Activated T-helper 17 cell treated with anti-CD3 and anti-CD28 coated beads, Interleukin-2, amount 50 U/mL, for 72 hours (primary cell): Measurements from ENCODE around the gene PNPLA7. TPM values are rescaled to one million over a fixed set of nuclear protein-coding genes. Genes with fewer than 3 reads are reported as not detected.
"Not testable (repeated sequence)": the region's sequence is repeated elsewhere in the genome, so short reads cannot be mapped to it uniquely, and the experiment has no call there.

Experiments used
- ATAC-seq: fragments of 150-1000 bp; cut with Tn5 transposase; replicated peaks from 2 replicates; pipeline ENCODE4 v1.10.0; 2021; ENCODE audit warnings: mild to moderate bottlenecking, moderate library complexity
- H3K27ac Mint-ChIP-seq: one replicate; pipeline ENCODE4 v1.8.0; 2022; ENCODE audit warnings: mixed read lengths
- H3K27me3 Mint-ChIP-seq: one replicate; pipeline ENCODE4 v1.8.0; 2022; ENCODE audit warnings: mixed read lengths
- H3K36me3 Mint-ChIP-seq: one replicate; pipeline ENCODE4 v1.8.0; 2022; ENCODE audit warnings: low read depth, mild to moderate bottlenecking, mixed read lengths
- H3K4me1 Mint-ChIP-seq: one replicate; pipeline ENCODE4 v1.8.0; 2022; ENCODE audit warnings: mixed read lengths
- H3K4me3 Mint-ChIP-seq: one replicate; pipeline ENCODE4 v1.8.0; 2022; ENCODE audit warnings: mild to moderate bottlenecking, mixed read lengths
- H3K9me3 Mint-ChIP-seq: one replicate; pipeline ENCODE4 v1.8.0; 2022; ENCODE audit warnings: mixed read lengths
- total RNA-seq, 2 donors: library from RNA; stranded (reverse); gene quantifications; one replicate each; pipeline ENCODE4 v1.2.3, GENCODE V29; 2022

Gene PNPLA7
- total RNA-seq, 2 donors from 2014 or later = 2.9 to 5.1 TPM

GRCh38 chr9:137558127-137558526 is 7.9 kb upstream of the PNPLA7 start:
- Mint-ChIP-seq H3K36me3 (peaks cover 86% of the 10 kb centered on the region), H3K9me3 (no peaks in the 10 kb centered on the region), H3K27ac (no peak overlapping the region), H3K27me3 (no peaks in the 10 kb centered on the region), H3K4me3 (no peak overlapping the region), H3K4me1 (peaks cover 8% of the 10 kb centered on the region)
- no peak for ATAC-seq

- ATAC-seq = no peak
- H3K27ac Mint-ChIP-seq = no peak overlapping the region
- peaks cover 12% of the 10 kb centered on the region for H3K4me1 Mint-ChIP-seq
- H3K36me3 Mint-ChIP-seq = peaks cover 77% of the 10 kb centered on the region
- no peaks in the 10 kb centered on the region for H3K9me3 Mint-ChIP-seq
- H3K4me3 Mint-ChIP-seq = no peak overlapping the region
- no peaks in the 10 kb centered on the region for H3K27me3 Mint-ChIP-seq
Observed at GRCh38 chr9:137556069-137556838, 6.1 kb upstream of the PNPLA7 start.

DNA sequence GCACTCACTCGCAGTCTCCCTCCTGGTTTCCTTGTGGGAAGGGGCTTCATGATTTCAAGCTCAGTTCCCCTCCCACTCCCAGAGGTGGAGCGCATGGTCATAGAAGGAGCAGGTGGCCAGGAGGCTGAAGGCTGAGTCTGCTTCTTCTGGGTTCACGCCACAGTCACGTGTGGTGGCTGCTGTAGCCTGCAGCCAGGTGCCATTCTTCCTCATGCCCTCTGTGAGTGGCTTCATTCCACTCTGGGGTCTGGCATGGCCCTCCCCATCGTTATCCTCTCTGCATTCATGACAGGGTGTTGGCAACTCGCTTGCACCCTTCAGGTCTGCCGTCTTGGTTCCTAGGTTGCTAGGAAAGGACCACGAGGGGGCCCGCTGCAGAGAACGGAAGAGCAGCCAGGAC is 5.0 kb upstream of the PNPLA7 start:
- no peak overlapping the region for H3K4me3 Mint-ChIP-seq
- no peak for ATAC-seq
- H3K4me1 Mint-ChIP-seq = peaks cover 12% of the 10 kb centered on the region
- H3K9me3 Mint-ChIP-seq = no peaks in the 10 kb centered on the region
- H3K27me3 Mint-ChIP-seq = no peaks in the 10 kb centered on the region
- no peak overlapping the region for H3K27ac Mint-ChIP-seq
- H3K36me3 Mint-ChIP-seq = peaks cover 67% of the 10 kb centered on the region

- no peaks in the 10 kb centered on the region for H3K9me3 Mint-ChIP-seq
Observed at GRCh38 chr9:137554349-137554748, 4.1 kb upstream of the PNPLA7 start.

DNA sequence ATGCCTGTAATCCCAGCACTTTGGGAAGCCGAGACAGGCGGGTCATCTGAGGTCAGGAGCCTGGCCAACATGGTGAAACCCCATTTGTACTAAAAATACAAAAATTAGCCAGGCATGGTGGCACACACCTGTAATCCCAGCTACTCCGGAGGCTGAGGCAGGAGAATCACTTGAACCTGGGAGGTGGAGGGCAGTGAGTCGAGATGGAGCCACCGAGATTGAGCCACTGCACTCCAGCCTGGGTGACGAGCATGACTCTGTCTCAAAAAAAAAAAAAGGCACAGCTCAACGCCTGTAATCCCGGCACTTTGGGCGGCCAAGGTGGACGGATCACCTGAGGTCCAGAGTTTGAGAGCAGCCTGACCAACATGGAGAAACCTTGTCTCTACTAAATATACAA is 3.5 kb upstream of the PNPLA7 start:
- H3K27ac Mint-ChIP-seq, ATAC-seq, H3K9me3 Mint-ChIP-seq, H3K27me3 Mint-ChIP-seq: not testable (repeated sequence)
- Mint-ChIP-seq H3K4me3 (peak overlapping the region; percentile 11), H3K4me1 (peaks cover 12% of the 10 kb centered on the region), H3K36me3 (peaks cover 56% of the 10 kb centered on the region)

More at GRCh38 chr9:137554349-137554748, 4.1 kb upstream of the PNPLA7 start:
- ATAC-seq = no peak
- Mint-ChIP-seq H3K4me1 (peaks cover 12% of the 10 kb centered on the region), H3K27me3 (no peaks in the 10 kb centered on the region), H3K27ac (no peak overlapping the region), H3K36me3 (peaks cover 59% of the 10 kb centered on the region), H3K4me3 (no peak overlapping the region)

DNA sequence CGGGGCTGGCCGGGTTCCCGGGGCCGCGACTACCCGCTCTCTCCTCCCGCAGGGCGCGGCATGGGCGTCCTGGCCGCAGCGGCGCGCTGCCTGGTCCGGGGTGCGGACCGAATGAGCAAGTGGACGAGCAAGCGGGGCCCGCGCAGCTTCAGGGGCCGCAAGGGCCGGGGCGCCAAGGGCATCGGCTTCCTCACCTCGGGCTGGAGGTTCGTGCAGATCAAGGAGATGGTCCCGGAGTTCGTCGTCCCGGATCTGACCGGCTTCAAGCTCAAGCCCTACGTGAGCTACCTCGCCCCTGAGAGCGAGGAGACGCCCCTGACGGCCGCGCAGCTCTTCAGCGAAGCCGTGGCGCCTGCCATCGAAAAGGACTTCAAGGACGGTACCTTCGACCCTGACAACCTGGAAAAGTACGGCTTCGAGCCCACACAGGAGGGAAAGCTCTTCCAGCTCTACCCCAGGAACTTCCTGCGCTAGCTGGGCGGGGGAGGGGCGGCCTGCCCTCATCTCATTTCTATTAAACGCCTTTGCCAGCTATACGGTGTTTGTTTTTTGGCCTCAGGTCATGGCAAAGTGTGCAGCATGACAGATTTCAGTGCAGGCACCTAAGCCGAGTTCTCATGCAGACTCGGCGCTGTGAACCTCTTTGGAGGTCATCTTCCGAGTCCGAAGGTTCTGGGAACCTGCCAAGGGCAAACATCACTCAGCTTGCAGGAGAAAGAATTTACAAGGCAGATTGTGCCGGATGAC is 2.0 kb upstream of the PNPLA7 start:
- ATAC-seq = peak; percentile 5
- peak overlapping the region; percentile 72 for H3K27ac Mint-ChIP-seq
- H3K9me3 Mint-ChIP-seq = no peaks in the 10 kb centered on the region
- peaks cover 12% of the 10 kb centered on the region for H3K4me1 Mint-ChIP-seq
- peak overlapping the region; percentile 85 for H3K4me3 Mint-ChIP-seq
- no peaks in the 10 kb centered on the region for H3K27me3 Mint-ChIP-seq
- peaks cover 47% of the 10 kb centered on the region for H3K36me3 Mint-ChIP-seq

DNA sequence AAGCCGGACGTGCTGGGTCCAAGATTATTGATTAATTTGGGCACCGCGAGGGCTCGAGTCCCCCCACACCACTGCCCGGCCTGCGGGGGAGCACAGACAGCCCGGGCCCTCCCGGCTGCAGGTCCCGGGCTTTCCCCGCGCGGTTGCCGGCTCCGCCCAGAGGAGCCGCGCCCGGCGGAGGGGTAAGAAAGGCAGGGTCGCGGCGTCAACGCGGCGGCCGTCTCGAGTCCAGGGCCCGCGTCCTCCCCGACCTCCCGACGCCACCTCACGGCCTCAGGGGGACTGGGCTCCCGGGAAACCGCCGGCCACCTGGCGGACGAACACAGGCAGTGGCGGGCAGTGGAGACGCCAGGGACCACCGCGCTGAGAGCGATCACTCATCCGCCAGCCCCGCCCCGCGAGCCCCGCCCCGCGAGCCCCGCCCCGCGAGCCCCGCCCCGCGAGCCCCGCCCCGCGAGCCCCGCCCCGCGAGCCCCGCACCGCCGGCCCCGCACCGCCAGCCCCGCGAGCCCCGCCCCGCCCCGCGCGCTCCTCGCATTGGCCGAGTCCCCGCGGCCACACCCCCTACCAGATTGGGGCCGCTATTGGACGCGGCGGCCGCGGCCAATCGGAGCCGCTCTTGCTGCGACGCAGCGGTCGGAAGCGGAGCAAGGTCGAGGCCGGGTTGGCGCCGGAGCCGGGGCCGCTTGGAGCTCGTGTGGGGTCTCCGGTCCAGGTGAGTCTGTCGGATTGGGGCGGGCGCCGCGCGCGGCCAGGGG is 1.2 kb upstream of the PNPLA7 start, which contains the start of gene MRPL41:
MRPL41 (plus strand) TSS at position 616 of the 758 bp plus-strand sequence. CDS start 203 bp downstream, outside the sequence.
- Mint-ChIP-seq H3K27me3 (no peaks in the 10 kb centered on the region), H3K27ac (peak within 1 kb of the TSS; percentile 72), H3K9me3 (no peaks in the 10 kb centered on the region), H3K4me1 (peaks cover 12% of the 10 kb centered on the region), H3K36me3 (peaks cover 39% of the 10 kb centered on the region), H3K4me3 (peak within 1 kb of the TSS; percentile 85)
- ATAC-seq = peak; percentile 95

- H3K27ac Mint-ChIP-seq, H3K9me3 Mint-ChIP-seq, H3K27me3 Mint-ChIP-seq, ATAC-seq: not testable (repeated sequence)
- Mint-ChIP-seq H3K4me3 (peak overlapping the region; percentile 85), H3K36me3 (peaks cover 34% of the 10 kb centered on the region), H3K4me1 (peaks cover 12% of the 10 kb centered on the region)
Observed at GRCh38 chr9:137550958-137551263, 709 bp upstream of the PNPLA7 start.

DNA sequence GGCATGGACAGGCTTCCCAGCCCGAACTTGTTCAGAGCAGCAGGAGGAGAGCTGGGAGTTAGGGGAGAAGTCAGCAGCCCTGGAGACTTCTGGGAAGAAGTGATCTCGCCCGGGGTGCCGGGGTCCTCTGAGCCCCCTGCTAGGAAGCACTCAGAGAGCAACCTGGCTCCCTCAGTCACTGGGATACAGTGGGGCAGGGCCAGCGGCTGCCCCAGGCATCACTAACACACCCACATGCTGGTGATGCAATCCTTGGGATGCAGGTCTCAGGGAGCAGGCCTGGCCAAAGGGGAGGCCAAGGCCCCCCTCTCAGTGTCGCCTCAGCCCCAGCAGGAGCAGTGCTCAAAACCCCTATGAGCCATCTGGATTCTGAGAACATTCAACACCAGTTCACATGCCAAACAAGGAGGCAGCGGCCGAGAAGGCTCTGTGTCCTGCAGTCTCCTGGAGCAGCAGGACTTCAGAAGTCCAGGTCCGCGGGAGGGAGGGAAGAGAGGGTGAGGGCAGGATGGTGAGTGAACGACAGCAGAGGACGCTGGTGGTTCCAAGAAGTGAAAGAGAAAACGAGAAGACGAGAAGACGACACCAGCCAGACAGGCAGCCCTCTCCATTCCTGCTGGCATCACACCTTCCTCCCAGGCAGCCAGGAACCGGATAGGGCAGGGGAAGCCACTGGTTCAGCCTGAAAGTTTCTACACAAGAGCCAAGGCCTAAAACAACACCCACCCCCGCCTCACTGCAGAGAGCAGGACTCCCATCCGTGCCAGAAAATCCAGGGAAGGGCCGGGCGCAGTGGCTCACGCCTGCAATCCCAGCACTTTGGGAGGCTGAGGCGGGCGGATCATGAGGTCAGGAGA is 2.3 kb downstream of the PNPLA7 start:
- Mint-ChIP-seq H3K36me3 (peaks cover 8% of the 10 kb centered on the region), H3K4me1 (peaks cover 3% of the 10 kb centered on the region), H3K27ac (no peak overlapping the region), H3K9me3 (no peaks in the 10 kb centered on the region), H3K27me3 (no peaks in the 10 kb centered on the region), H3K4me3 (no peak overlapping the region)
- no peak for ATAC-seq

DNA sequence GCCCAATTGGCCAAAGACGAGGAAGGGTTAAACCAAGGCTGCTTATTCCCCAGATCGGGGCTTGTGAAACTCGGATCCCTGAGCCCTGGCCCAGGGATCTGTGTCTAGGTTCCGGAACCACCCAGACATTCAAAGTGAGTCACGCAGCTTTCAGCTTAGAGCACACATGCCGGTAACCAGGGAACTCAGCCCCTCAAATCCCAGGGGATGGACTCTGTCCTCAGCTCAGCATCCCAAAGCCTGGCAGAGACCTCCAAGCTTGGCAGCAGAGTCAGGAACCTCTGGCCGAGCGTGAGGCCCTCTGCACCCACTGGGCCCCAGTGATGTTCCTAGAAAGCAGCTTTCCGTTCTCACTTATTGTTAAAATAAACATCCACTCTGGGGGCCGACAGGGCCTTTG is 5.1 kb downstream of the PNPLA7 start:
- no peaks in the 10 kb centered on the region for H3K9me3 Mint-ChIP-seq
- no peaks in the 10 kb centered on the region for H3K36me3 Mint-ChIP-seq
- no peaks in the 10 kb centered on the region for H3K27me3 Mint-ChIP-seq
- no peak for ATAC-seq
- H3K4me1 Mint-ChIP-seq = no peaks in the 10 kb centered on the region
- no peak overlapping the region for H3K4me3 Mint-ChIP-seq
- no peak overlapping the region for H3K27ac Mint-ChIP-seq

DNA sequence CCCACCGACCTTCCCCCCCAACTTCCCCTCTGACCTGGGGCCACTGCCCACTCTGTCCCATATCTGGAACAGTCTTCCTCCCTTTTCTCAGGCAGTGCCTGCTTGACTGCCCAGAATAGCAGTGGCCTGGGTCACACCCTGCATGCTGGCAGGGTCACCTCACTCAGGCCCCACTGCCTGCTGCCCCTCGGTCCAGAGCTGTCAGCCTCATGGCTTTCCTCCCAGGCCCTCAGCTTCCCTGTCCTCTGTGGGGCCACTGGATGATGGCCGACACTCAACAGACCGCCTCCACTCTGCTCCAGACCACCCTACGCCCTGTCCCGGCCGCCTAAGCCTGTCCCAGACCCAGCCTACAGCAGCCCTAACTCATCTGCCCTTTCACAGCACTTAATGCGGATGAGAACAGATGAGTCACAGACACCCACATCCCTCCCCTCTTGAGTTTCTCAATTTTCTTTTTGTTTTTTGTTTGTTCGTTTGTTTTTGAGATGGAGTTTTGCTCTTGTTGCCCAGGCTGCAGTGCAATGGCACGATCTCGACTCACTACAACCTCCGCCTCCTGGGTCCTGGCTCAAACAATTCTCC is 5.9 kb downstream of the PNPLA7 start:
- H3K27me3 Mint-ChIP-seq = no peaks in the 10 kb centered on the region
- H3K9me3 Mint-ChIP-seq = no peaks in the 10 kb centered on the region
- no peak overlapping the region for H3K4me3 Mint-ChIP-seq
- H3K36me3 Mint-ChIP-seq = no peaks in the 10 kb centered on the region
- H3K4me1 Mint-ChIP-seq = no peaks in the 10 kb centered on the region
- H3K27ac Mint-ChIP-seq = peak overlapping the region; percentile 41
- ATAC-seq = peak; percentile 67

DNA sequence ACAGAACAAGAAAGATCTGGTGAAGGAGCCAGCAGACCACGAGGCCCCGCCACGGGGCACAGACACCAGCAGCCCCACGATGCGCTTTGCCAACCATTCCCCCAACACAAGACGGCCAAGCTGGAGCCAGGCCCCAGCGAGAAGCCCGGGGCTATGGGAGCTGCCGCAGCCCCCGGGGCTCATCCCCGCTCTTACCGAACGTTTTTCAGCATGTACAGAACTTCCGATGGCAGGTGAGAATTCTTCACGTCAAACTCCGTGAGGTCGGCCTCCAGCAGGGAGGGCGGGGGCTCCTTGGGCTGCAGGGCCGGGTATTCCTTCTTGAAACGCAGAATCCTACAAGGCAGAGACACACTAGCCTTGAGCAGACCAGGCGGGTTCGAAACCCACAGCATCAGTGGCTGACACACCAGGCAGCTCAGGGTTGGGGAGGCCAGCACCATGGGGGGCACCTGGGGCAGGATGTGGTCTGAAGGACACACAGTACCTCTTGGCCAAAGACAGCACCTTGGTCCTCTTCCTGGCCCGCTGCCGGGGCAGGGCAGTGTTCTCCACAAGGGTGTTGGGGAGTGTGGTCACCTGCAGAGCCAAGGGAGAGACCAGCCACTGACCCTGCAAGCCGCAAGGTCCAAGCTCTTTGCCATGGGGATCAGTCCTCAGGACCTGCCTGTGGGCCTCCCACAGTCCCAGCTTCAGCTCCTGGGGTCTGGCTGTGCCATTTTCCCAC is 6.8 kb downstream of the PNPLA7 start:
- no peak for ATAC-seq
- Mint-ChIP-seq H3K36me3 (no peaks in the 10 kb centered on the region), H3K4me3 (no peak overlapping the region), H3K27me3 (no peaks in the 10 kb centered on the region), H3K9me3 (no peaks in the 10 kb centered on the region), H3K4me1 (no peaks in the 10 kb centered on the region), H3K27ac (no peak overlapping the region)

- Mint-ChIP-seq H3K27ac (no peak overlapping the region), H3K4me3 (no peak overlapping the region), H3K27me3 (no peaks in the 10 kb centered on the region), H3K36me3 (no peaks in the 10 kb centered on the region), H3K9me3 (no peaks in the 10 kb centered on the region), H3K4me1 (no peaks in the 10 kb centered on the region)
- no peak for ATAC-seq
Observed at GRCh38 chr9:137542486-137542885, 7.7 kb downstream of the PNPLA7 start.
